NCI-H1417 (cell line): ENCODE measurements around the gene CLTCL1.

ENCODE experiments used
- DNase-seq, 3 experiments: peaks; one replicate each; lab custom pipeline; 2025; lab: John Stamatoyannopoulos, UW

CLTCL1 gene

DNA sequence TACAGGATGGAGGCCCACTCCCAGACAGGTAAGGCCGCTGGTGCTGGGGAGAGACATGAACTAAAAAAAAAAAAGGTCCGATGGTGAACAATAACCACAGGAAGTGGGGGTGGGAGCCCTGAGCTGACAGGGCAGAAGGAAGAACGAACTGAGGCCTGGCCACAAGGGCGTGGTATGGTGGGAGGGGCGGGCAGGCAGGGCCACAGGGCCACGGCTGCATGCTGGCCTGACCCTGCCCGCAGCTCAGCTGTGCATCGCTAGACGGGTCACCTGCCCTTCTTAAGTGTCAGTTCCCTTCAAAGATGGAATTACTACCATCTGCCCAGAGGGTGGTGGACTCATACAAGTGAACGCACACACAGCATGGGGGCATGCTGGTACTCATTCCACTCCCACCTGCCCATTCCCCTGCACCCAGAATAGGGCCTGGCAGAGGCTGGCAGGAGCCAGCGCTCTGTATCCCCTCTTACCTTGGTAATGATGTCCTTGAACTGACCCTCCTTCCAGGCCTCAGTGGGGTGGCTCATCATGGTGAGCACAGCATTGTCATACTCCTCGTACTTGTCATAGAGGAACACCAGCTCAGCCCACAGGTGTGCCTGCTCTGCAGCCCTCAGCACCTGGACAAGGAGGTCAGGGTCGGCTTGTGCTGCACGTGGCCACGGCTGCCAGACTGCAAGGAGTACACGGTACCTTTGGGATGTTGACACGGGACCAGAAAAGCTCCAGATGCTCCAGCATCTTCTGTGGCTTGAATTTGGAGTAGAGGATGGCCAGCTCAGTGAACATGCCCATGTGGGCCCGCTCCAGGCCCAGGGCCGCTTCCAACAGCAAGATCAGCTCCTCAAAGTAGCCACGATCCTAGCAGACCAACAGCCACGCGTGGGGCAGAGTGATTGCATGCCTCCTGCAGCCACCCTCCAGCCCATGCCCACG is 95.5 kb downstream of the CLTCL1 start:
- no peak for DNase-seq

GRCh38 chr22:19194766-19195536 is 96.6 kb downstream of the CLTCL1 start:
- no peak for DNase-seq

- DNase-seq = no peak
These were observed 97.6 kb downstream of the CLTCL1 start for GRCh38 chr22:19193879-19194278.

DNA sequence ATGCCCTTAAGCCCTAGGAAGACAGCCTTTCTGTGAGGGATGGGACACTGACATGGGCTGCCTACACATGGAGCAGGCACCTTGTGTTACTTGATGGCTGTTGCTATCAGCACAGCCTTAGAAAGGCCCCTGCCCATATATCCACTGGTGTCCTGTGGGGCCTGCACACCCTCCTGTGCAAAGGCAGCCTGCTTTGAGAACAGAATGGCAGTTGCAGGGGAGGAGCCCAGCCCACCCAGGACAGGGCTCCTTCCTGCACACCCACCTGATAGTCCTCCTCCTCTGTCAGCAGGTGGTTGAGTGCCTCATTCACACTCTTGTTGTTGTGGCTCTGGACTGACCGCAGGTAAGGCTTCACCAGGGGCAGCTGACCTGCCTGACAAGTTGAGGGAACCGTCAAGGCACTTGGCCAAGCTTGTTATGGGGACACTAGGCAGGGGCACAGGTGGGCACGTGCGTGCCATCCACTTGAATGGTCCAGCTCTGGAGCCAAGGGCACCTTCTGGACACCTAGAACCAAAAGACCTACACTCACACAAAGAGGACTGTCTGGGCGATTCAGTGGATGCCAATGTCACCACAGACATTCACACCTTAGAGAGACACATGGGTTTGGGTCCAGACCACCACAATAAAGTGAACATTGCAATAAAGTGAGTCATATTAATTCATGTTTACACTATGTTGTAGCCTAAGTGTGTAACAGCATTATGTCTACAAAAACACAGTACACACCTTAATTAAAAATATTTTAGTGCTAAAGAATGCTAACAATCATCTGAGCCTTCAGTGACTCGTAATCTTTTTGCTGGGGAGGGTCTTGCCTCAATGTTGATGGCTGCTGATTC is 103.6 kb downstream of the CLTCL1 start:
- DNase-seq = no peak

DNA sequence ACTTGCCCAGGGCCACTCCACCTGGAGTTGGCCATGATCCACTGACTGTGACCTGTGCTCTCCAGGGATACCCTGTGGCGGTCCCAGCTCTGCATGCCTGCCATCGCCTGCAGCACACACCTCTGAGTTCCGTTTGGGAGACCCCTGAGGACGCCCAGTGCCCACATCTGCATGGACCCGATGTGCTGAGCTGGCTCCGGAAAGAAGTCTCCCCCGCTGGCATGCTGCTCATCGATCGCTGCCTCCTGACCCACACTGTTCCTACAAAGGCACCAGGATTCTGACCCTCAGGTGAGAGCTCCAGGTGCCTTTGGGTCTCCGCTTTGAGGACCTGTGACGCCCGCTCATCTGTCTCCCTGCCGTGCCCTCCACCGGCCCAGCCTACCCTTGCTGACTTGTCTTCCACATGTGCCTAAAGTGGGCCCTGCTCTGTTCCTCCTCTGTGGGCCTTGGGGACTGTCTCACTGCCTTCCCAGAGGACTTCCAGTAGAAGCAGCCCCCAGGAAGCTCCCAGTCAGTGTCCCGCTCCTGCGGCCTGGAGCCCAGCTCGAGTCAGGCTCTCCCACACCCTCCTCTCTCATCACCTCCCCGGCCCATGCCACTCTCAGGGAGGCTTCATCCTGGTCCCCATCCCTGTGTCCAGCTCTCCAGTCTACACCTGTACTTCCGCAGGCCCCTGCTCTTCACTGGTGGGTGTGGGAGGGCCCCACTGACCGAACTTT is 107.1 kb downstream of the CLTCL1 start:
- DNase-seq = no peak

GRCh38 chr22:19183216-19183615 is 108.3 kb downstream of the CLTCL1 start:
- DNase-seq = no peak

DNA sequence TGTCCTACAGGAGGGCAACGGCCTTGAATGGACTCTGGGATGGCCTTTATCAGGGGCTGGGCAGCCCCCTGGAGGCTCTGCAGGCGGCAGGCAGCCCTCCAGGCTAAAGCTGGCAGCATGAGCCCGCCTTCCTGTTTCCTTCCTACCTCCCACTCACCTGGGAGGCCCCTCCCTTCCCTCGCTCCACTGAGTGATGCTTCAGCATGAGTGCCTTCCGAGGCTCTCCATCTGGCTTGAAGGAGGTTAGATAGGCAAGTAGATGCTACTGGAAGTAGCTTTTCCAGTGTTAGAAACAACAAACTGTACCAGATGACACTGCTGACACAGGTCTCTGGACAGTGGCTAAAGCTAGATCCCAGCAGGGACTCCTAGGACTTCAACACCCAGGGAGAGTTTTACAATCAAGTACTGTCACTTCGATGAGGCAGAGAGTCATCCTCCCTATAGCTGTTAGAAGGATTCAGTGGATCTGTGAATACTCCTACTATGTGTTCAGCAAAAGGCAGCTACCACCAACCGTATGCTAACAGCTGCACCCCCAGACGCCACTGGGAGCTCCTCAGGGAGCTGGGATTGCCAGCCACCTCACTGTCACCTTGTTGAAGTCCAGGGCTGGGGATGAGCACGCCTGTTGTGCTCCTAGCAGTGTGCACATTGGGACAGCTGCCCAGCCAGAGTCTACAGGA is 108.9 kb downstream of the CLTCL1 start:
- DNase-seq = no peak

GRCh38 chr22:19181786-19182471 is 109.6 kb downstream of the CLTCL1 start:
- no peak for DNase-seq

- DNase-seq = peak in 1 of 3 experiments; percentile 20
These were observed 110.6 kb downstream of the CLTCL1 start for GRCh38 chr22:19180740-19181410.

DNA sequence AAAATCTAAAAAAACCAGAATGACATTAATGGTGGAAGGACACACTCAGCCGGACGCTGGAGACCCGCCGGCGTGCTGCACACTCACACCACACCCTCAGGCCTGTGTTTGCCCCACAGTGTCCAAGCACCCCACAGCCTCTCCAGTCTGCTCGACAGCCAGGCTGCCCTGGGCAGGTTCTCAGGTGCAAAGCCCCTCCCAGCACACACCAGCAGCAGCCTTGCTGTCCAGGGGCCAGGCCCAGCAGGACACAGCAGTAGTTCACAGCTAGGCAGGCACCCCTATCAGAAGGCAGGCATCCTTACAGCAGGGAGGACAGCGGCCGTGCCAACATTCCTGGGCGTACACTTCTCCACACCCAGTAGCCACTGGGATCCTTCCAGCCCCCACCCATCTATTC is 111.3 kb downstream of the CLTCL1 start:
- DNase-seq = no peak

GRCh38 chr22:19179497-19180048 is 111.9 kb downstream of the CLTCL1 start:
- peak; percentile 27 to 73 (median 63) for DNase-seq

- DNase-seq = peak; percentile 73 to 87 (median 78)
These were observed 112.6 kb downstream of the CLTCL1 start, which contains the start of gene SLC25A1 for GRCh38 chr22:19178657-19179496. TSS of gene SLC25A1 (minus strand) at chr22:19178736. CDS start at chr22:19178673, 63 bp downstream.

DNA sequence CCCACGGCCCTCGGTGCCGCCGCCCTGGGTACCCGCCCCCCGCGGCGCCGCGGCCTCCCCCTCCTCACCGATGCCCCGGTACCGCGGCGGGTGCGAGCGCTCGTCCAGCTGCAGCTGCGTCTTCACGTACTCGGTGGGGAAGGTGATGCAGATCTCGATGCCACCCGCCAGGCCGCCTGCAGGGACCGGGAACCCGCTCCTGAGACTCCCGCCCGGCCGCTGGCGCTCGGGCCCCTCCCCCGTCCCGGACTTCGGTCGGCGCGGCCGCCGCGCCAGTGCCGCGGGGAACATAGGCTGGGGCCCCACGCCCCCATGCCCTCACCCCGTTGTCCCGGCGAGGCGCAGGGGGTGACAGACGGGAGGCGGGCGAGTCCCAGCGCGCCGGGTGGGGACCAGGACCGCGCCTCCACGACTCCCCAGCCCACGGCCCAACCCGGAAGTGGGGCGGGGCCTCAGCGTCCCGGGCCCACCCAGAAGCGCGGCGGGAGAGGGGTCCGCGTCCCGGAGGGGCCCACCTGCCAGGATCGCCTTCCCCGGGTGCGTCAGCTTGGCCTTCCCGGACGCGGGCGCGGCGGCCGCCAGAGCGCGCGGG is 113.4 kb downstream of the CLTCL1 start:
- peak; percentile 8 to 58 (median 52) for DNase-seq

- no peak for DNase-seq
These were observed 114.1 kb downstream of the CLTCL1 start for GRCh38 chr22:19177164-19178064.

GRCh38 chr22:19176732-19177131 is 114.8 kb downstream of the CLTCL1 start:
- DNase-seq = no peak

DNA sequence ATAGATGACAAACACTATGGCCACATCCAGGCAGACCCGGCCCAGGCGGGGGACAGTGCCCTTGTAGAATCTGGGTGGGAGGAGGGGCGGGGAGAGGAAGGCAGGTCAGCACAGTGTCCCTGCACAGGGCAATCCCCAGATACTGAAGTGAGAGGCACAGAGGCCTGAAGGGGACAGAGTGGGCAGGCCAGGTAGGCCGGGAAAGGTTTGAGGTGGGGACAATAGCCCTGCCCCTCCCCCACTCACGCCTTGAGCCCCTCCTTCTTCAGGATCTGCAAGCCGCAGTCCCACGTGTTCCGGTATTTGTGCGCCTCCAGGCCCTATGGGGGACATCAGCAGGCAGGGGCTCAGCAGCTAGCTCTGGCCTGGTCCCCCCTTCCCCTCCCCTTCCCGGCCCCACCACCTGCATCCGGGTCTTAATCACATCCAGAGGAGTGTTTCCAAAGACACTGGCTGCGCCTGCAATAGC is 115.3 kb downstream of the CLTCL1 start:
- DNase-seq = no peak
